Stimulated activated CD8-positive, alpha-beta memory T cell treated with anti-CD3 and anti-CD28 coated beads, Interleukin-7, amount 100 ng/mL, for 24 hours (primary cell): ENCODE results near the gene KCTD14.
"Not testable (repeated sequence)": the region's sequence is repeated elsewhere in the genome, so short reads cannot be mapped to it uniquely, and the experiment has no call there.

Experiments used
- DNase-seq: peaks from one replicate; pipeline ENCODE4 v3.0.0-alpha.2; 2020; ENCODE audit warnings: low read depth

KCTD14 gene

GRCh38 chr11:78022397-78023396 lies at the start of gene KCTD14:
Gene KCTD14 (minus strand): TSS chr11:78023276. CDS start chr11:78023249, 27 bp downstream.
- no peak for DNase-seq

DNA sequence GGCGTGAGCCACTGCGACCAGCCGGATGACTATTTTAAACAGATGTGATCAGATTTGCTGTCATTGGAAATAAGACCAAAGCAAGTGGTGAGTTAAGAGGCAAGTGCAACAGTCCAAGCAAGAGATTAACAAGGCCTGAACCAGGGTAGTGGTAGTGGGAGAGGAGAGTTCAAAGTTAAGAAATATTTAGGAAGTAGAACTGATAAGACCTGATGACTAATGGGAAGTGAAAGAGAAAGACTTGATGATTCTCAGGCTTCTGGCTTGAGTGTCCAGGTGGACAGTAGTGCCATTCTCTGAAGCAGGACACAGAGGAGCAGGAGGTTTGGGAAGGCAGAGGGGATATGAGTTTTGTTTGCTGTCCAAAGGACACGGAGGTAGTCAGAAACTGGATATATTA lies 49.4 kb upstream of the KCTD14 start:
- no peak for DNase-seq

DNA sequence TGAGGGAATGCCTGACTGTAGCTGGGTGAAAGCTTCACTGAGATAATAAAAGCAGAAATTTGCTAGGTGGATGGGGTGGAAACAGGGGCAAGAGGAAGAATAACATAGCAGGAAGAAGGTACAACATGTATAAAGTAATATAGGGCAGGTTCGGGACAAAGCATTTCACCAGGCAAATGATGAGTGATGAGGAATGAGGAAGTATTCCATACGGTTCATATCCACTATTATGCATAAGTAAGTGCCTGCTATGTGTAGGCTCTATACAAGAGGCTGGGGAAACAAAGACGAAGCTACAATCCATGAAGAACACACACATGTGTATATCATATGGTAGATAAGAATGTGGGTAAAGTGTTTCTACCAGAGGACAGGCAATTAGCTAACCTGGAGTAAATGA lies 48.6 kb upstream of the KCTD14 start:
- no peak for DNase-seq

DNA sequence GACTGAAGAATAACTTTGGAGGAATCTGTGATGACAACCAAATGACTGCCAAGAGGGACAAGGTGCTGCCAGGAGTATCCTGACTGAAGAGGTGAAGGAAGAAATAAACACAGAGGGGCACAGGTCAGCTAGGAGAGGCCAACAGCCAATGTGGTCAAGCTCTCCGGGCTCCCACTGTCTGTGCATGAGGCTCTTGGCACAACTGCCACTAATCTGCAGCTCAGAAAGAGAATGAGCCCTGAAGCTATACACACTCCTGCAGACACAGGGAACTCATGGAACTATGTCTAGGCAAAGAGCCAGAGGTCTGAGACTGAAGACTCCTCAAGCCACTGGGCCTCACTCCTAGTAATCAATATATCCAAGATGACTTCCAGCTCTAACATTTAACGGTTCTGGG lies 47.5 kb upstream of the KCTD14 start:
- no peak for DNase-seq

GRCh38 chr11:78069465-78069864 lies 46.4 kb upstream of the KCTD14 start:
- no peak for DNase-seq

GRCh38 chr11:78067704-78068103 lies 44.6 kb upstream of the KCTD14 start:
- DNase-seq: no peak

DNA sequence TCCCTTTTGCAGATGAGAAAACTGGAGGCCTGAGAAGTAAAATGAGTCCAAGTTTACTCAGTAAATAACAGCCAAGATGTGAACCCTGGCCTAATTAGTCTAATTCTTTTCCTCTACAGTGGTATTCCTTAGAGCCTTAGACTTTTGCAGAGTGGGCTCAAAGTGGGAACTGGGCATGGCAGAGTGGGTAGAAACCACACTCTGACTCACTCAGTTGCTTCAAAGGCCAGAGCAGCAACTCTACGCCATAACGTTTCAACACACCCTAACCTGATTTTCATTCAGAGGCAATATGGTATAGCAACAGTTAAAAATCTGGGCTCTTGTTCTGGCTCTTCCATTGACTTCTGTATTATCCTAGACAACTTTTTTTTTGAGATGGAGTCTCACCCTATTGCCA lies 43.4 kb upstream of the KCTD14 start:
- no peak for DNase-seq

- DNase-seq: no peak
These were observed 42.1 kb upstream of the KCTD14 start for GRCh38 chr11:78065203-78065602.

DNA sequence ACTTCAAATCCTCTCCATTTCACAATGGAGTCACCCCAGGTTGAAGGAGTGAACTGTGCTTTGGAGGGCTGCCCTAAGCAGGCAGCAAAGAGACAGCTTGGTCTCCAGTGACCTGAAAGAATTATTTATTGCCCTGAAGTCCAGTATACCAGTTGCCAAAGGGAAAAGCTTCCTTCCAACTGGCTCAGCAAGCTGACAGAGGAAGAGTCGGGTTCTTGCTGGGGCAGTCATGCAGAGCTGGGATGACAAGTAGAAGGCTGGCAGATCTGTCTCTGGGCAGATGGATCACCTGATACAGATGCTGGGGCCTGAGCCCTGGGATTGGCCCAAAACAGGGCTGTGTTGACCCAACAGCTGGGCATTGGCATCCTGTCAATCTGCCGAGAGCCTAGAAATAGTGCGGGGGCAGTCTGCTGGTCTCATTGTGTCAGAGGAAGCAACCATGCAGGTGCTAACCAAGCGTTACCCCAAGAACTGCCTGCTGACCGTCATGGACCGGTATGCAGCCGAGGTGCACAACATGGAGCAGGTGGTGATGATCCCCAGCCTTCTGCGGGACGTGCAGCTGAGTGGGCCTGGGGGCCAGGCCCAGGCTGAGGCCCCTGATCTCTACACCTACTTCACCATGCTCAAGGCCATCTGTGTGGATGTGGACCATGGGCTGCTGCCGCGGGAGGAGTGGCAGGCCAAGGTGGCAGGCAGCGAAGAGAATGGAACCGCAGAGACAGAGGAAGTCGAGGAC lies 40.5 kb upstream of the KCTD14 start, which contains the start of gene THRSP:
Gene THRSP (plus strand): TSS at position 422 of the 742 bp plus-strand sequence. CDS start 21 bp downstream, at position 443.
- no peak for DNase-seq

GRCh38 chr11:78062671-78063070 lies 39.6 kb upstream of the KCTD14 start:
- DNase-seq: no peak

DNA sequence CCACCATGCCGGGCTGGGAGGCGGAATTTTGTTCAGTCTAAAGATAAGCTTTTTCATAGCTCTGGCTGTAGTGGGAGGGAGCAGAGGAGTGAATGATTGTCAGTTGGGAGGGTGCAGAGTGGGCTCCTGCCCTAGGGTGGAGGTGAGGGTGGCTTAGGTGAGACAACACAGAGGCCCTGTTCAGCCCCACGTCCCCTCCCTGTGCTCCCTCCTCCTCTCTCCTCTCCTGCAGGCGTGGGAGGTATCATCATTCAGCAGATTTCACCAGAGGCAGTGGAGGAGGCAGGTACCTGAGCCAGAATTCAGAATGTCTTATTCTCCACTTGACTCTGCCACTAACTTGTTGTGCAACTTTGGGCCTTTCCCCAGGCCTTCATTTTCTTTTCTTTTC lies 38.8 kb upstream of the KCTD14 start:
- DNase-seq: no peak

DNA sequence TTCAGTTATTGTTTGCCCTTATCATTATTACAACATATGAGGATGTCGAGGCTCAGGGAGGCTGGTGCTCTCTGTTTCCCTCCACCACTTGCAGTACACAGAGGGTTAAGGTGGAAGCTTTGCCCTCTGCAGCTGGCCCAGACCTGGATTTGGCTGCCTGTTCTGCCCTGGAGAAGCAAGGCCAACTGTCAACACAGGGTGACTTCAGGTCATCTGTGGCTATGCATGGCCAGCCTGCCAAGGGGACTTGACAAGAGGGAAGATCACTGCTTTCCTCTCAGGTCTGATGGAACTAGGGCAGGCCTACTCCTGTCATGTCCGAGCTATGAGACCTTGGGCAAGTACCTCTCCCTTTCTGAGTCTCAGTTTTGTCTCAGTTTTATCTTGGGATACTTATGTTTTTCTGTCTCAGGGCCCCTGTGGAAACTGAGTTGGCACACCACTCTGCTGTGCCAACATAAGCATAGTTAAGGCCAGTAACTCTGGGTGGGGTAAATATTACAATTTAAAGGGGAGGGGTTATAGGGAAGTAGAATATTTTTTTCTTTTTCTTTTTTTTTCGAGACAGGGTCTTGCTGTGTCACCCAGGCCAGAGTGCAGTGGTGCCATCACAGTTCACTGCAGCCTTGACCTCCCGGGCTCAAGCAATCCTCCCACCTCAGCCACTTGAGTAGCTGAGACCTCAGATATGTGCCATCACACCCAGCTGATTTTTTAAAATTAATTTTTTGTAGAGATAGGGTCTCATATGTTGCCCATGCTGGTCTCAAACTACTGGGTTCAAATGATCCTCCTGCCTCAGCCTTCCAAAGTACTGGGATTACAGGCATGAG lies 38.2 kb upstream of the KCTD14 start:
- no peak for DNase-seq

DNA sequence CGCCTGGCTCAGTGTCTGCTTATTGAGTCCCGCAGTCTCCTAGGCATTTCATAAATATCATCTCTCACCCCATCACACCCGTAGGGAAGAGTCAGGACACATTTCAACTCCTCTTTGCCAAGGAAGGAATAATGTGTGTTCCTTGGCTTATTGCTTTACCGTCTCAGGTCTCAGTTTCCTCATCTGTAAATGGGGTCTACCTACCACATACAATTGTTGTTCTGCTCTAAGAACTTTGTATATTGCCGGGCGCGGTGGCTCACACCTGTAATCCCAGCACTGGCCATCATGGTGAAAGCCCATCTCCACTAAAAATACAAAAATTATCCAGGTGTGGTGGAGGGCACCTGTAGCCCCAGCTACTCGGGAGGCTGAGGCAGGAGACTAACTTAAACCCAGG lies 37.5 kb upstream of the KCTD14 start:
- DNase-seq: no peak

DNA sequence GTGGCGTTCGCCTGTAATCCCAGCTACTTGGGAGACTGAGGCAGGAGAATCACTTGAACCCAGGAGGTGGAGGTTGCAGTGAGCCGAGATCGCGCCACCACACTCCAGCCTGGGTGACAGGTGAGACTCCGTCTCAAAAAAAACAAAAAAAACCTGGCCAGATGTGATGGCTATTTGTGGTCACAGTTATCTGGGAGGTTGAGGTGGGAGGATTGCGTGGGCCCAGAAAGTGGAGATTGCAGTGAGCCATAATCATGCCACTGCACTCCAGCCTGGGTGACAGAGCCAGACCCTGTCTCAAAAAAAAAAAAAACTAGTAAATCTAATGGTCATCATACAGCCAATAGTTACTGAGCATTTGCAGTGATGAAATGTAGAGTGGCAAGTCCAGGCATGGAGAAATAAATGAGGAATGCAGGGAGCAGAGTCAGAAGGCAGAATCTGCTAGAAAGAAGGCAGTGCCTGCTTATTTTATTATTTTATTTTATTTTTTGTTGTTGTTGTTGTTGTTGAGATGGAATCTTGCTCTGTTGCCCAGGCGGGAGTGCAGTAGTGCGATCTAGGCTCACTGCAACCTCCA lies 36.8 kb upstream of the KCTD14 start:
- DNase-seq: not testable (repeated sequence)

DNA sequence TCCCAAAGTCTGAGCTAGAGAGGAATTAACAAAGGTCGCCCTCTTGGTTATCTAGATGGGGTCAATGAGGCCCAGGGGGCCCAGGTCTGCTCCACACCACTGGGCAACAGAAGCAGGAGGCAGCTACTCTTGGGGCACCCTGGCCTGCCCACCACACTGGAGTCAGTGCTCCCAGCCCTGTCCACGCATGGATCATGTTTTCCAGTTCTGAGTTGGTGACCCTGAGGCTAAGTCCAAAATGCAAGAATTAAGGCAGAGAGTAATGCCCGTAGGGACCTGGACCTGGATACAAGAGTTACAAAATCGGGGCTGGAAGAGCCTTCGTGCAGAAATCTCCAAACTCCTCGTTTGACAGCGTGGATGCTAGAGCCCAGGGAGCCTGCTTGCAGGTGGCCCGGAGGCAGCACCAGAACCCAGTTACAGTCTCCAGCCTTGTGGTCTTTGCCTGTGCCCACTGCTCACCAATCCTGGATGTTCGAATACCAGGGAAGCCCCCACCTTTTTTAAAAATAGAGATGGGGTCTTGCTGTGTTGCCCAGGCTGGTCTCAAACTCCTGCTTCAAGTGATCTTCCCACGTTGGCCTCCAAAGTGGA lies 34.5 kb upstream of the KCTD14 start:
- no peak for DNase-seq

GRCh38 chr11:78056093-78056492 lies 33.0 kb upstream of the KCTD14 start:
- no peak for DNase-seq

DNA sequence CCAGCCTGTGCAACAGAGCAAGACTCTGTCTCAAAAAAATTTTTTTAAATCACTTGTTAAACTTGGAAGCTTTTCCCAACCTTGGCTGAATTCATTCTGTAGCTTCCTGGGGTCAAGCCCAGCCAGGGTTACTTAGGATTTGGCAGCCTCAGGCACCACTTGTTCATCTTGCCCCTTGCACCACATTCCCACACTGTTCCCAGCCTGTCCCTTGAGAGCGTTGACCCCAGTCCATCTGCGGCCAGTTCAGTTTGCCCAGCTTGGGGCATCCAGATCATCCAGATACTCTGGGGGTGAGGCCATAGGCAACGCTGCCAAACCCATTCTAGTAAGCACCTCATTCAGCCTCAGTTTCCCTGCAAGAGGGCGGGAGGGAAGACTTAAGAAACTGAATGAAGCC lies 31.9 kb upstream of the KCTD14 start:
- no peak for DNase-seq

GRCh38 chr11:78050964-78051831 lies 28.1 kb upstream of the KCTD14 start:
- no peak for DNase-seq

DNA sequence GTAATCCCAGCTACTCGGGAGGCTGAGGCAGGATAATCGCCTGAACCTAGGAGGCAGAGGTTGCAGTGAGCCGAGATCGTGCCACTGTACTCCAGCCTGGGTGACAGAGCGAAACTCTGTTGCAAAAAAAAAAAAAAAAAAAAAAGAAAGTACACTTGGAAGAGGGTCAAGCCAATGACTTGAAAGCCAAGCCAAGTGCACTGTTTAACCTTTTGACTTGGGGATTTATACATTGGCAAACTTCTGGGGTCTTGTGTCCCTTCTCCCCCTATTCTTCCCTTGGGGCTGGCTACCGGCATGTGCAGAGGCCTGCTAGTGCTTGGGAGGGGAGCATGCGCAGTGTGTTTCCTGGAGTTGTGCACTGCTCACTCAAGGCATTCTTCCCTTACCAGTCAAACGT lies 26.3 kb upstream of the KCTD14 start:
- DNase-seq: no peak

GRCh38 chr11:78048561-78048960 lies 25.5 kb upstream of the KCTD14 start:
- no peak for DNase-seq
